Endothelial cell of umbilical vein (primary cell): ENCODE measurements around the gene ZMYND11. TPM values are rescaled to one million over a fixed set of nuclear protein-coding genes. Genes with fewer than 3 reads are reported as not detected.

ENCODE experiments used
- BruUV-seq: library from RNA; stranded (reverse); fragments of 400-500 nt; replicated peaks from 2 replicates; lab custom pipeline; 2021; lab: Mats Ljungman, UMichigan
- CTCF ChIA-PET: fragments of 300-600, 350-600 bp; sonication (Branson Sonifier 250); formaldehyde crosslinking; loops from one replicate; lab custom pipeline; 2021; ENCODE audit warnings: antibody characterized with exemption, inconsistent platforms; lab: Charles Lee
- POLR2A ChIA-PET: fragments of 300-600, 350-600 bp; sonication (Branson Sonifier 250); formaldehyde crosslinking; loops from one replicate; lab custom pipeline; 2021; ENCODE audit warnings: antibody characterized with exemption, inconsistent platforms; lab: Charles Lee
- DNase-seq: peaks from one replicate; pipeline ENCODE4 v3.0.0-alpha.2; 2011; ENCODE audit warnings: low read depth, low spot score
- FAIRE-seq: peaks from 2 replicates; lab custom pipeline; 2011; peaks lifted over from hg19 to GRCh38; lab: Jason Lieb, UNC
- H2AFZ ChIP-seq: 2 replicates; pipeline ENCODE4 v1.6.0; 2012; ENCODE audit warnings: low read depth, low read length, control low read depth, inconsistent platforms
- H3K27ac ChIP-seq: 2 replicates; pipeline ENCODE4 v1.5.1; 2011; ENCODE audit warnings: low read depth, mild to moderate bottlenecking, control low read depth, low read length, moderate library complexity; ENCODE audit not compliant: insufficient read depth
- H3K27me3 ChIP-seq, 2 experiments: 2 replicates each; pipeline versions ENCODE4 v1.6.0 to v1.6.1; 2011; ENCODE audit warnings: low read length in 2 of 2, mixed read lengths in 1 of 2; ENCODE audit not compliant: control insufficient read depth in 2 of 2, insufficient read depth in 2 of 2
- H3K36me3 ChIP-seq, 2 experiments: 2 replicates in 1 of 2; 3 replicates in 1 of 2; pipeline ENCODE4 v1.5.1; 2011; ENCODE audit warnings: low read length in 2 of 2, mild to moderate bottlenecking in 1 of 2, moderate library complexity in 1 of 2; ENCODE audit not compliant: control insufficient read depth in 2 of 2, insufficient read depth in 2 of 2; ENCODE audit errors: extremely low read depth in 1 of 2
- H3K4me1 ChIP-seq: 3 replicates; pipeline ENCODE4 v1.5.1; 2011; ENCODE audit warnings: mild to moderate bottlenecking, low read length; ENCODE audit not compliant: control insufficient read depth, insufficient read depth; ENCODE audit errors: extremely low read depth
- H3K4me2 ChIP-seq: 2 replicates; pipeline ENCODE4 v1.6.1; 2011; ENCODE audit warnings: low read length, control low read depth, mixed read lengths; ENCODE audit not compliant: insufficient read depth
- H3K4me3 ChIP-seq, 3 experiments: fragments of 200-600 bp in 1 of 3; sonication (generic), shearing (Covaris generic) in 1 of 3; replicated peaks in 1 of 3; 2 replicates each; pipeline ENCODE4 v1.5.1; 2011 to 2016; ENCODE audit warnings: control low read depth in 3 of 3, low read length in 3 of 3, mild to moderate bottlenecking in 2 of 3, inconsistent platforms in 1 of 3, low read depth in 1 of 3, moderate library complexity in 1 of 3; ENCODE audit not compliant: insufficient read depth in 1 of 3
- H3K79me2 ChIP-seq: 2 replicates; pipeline ENCODE4 v1.6.0; 2012; ENCODE audit warnings: low read length, inconsistent platforms; ENCODE audit not compliant: control insufficient read depth, insufficient read depth
- H3K9ac ChIP-seq: replicated peaks from 2 replicates; pipeline ENCODE3; 2011; ENCODE audit warnings: low read length, control low read depth; ENCODE audit not compliant: insufficient read depth; ENCODE audit errors: extremely low read depth
- H3K9me1 ChIP-seq: replicated peaks from 3 replicates; pipeline ENCODE4 v1.6.0; 2011; ENCODE audit warnings: mild to moderate bottlenecking, low read length; ENCODE audit not compliant: control insufficient read depth, insufficient read depth; ENCODE audit errors: extremely low read depth
- H3K9me3 ChIP-seq: replicated peaks from 2 replicates; pipeline ENCODE4 v1.5.1; 2012; ENCODE audit warnings: low read length, inconsistent platforms; ENCODE audit not compliant: control insufficient read depth, insufficient read depth
- H4K20me1 ChIP-seq: replicated peaks from 2 replicates; pipeline ENCODE3; 2011; ENCODE audit warnings: mild to moderate bottlenecking, low read length; ENCODE audit not compliant: control insufficient read depth, insufficient read depth; ENCODE audit errors: extremely low read depth
- CTCF ChIP-seq, 2 donors: IDR thresholded peaks; 1 replicate in 1 of 2; 2 replicates in 1 of 2; pipeline ENCODE4 v1.5.1; 2011; ENCODE audit warnings: low read length in 2 of 2, mild to moderate bottlenecking in 2 of 2, moderate library complexity in 2 of 2, control low read depth in 1 of 2, inconsistent platforms in 1 of 2, low read depth in 1 of 2; ENCODE audit not compliant: insufficient read depth in 1 of 2; ENCODE audit errors: extremely low read depth in 1 of 2
- EZH2 ChIP-seq: IDR thresholded peaks from 2 replicates; pipeline ENCODE4 v1.6.1; 2012; ENCODE audit warnings: borderline replicate concordance, low read depth, mild to moderate bottlenecking, moderate library complexity, low read length, inconsistent platforms; ENCODE audit not compliant: severe bottlenecking
- FOS ChIP-seq: IDR thresholded peaks from 2 replicates; pipeline ENCODE4 v1.6.1; 2011; ENCODE audit warnings: mild to moderate bottlenecking, low read length, moderate library complexity, borderline replicate concordance; ENCODE audit not compliant: insufficient read depth
- GATA2 ChIP-seq: IDR thresholded peaks from 2 replicates; pipeline ENCODE4 v1.7.0; 2011; ENCODE audit warnings: low read depth, mild to moderate bottlenecking, moderate library complexity, mixed read lengths, low read length; ENCODE audit not compliant: insufficient read length, insufficient read depth
- JUN ChIP-seq: IDR thresholded peaks from 2 replicates; pipeline ENCODE4 v1.6.1; 2011; ENCODE audit warnings: borderline replicate concordance, low read depth; ENCODE audit not compliant: insufficient read length, insufficient read depth
- MYC ChIP-seq: IDR thresholded peaks from one replicate; pipeline ENCODE4 v1.6.1; 2011; ENCODE audit warnings: mild to moderate bottlenecking, low read depth, low read length
- POLR2A ChIP-seq: IDR thresholded peaks from 2 replicates; pipeline ENCODE4 v1.6.1; 2012; ENCODE audit warnings: low read depth, mild to moderate bottlenecking, control low read depth, low read length
- POLR2AphosphoS5 ChIP-seq: IDR thresholded peaks from 2 replicates; pipeline ENCODE4 v1.6.1; 2012; ENCODE audit warnings: low read depth, mild to moderate bottlenecking, control low read depth, low read length, moderate library complexity; ENCODE audit not compliant: insufficient read depth
- dilution Hi-C: fragments of 300-500 bp; cut with MboI; formaldehyde crosslinking; loops from one replicate; pipeline ENCODE4 v1.15.0; 2019; ENCODE audit warnings: low sequenced_read_pairs; ENCODE audit not compliant: extremely low pct_ligation_motif_present
- intact Hi-C: fragments of 100-400 bp; cut with micrococcal nuclease; formaldehyde crosslinking; loops from one replicate; pipeline ENCODE4 v1.10.0; 2022
- polyA plus RNA-seq, 4 experiments: library from polyadenylated mRNA; depleted of rRNA in 3 of 4; stranded (reverse) in 3 of 4; unstranded in 1 of 4; fragments of >200 nt; gene quantifications; 2 replicates each; pipeline versions ENCODE4 v1.2.1 to v1.2.3, GENCODE V29; 2011 to 2012; ENCODE audit warnings: missing spikeins in 1 of 4
- total RNA-seq: library from RNA; stranded (reverse); gene quantifications from 2 replicates; pipeline ENCODE4 v1.2.3, GENCODE V29; 2021
- TF ChIP-seq, protein P1 (sequence below): IDR thresholded peaks from 2 replicates; pipeline ENCODE4 v1.6.1; 2011; ENCODE audit not compliant: insufficient read depth, insufficient read length

The ZMYND11 gene
- total and polyA plus RNA-seq, 2 donors (not counting 3 experiments of a cell fraction or from before 2014, with no cell fraction given), result 17.0 to 56.0 TPM

DNA sequence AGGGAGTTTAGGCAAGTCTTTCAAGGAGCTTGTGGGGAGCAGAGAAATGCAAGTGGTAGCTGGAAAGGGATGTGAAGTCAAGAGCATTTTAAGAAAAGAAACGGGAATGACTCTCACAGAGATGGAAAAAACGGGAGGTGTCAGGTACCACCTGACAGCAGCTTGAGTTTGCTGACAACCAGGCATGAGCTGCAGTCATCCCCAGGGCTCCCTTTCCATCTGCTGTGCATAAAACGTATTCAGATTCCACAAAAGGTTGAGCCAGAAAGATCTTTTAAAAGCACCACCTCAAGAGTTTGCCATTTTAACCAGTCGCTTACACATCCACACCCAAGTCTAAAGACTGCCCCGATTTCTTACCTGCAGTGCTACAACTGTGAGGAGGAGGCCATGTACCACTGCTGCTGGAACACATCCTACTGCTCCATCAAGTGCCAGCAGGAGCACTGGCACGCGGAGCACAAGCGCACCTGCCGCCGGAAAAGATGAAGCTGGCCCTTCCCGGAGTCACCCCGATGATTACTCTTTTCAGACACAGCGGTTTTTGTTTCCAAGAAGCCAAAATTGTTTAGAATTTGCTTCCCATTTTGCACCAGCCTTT, 116.8 kb downstream of the ZMYND11 start:
- ChIA-PET POLR2A (no interaction called here), CTCF (no interaction called here)
- Histone ChIP-seq H3K4me2 (no peak overlapping the region), H3K9me3 (no peaks in the 10 kb centered on the region), H3K9me1 (no peaks in the 10 kb centered on the region), H3K36me3 (peaks cover 12 to 19% of the 10 kb centered on the region in 2 experiments), H3K9ac (no peak overlapping the region), H4K20me1 (no peaks in the 10 kb centered on the region), H3K4me1 (no peaks in the 10 kb centered on the region), H3K79me2 (no peaks in the 10 kb centered on the region), H3K27ac (no peak overlapping the region), H3K27me3 (no peaks in the 10 kb centered on the region), H2AFZ (no peak overlapping the region), H3K4me3 (no peak overlapping the region)
- no TSS peak for BruUV-seq
- FAIRE-seq, result no peak
- intact Hi-C loops, result no loop called here
- no peak for DNase-seq
- no peak for TF ChIP-seq FOS
- TF ChIP-seq EZH2, result no peak
- TF ChIP-seq POLR2A, result no peak
- TF ChIP-seq CTCF (IDR thresholded peaks at IDR 0.05; ENCODE audit: extremely low read depth in 1 of 2, insufficient read depth in 1 of 2, low read depth in 1 of 2, low read length in 2 of 2), result no peak
- TF ChIP-seq MYC, result no peak
- no peak for TF ChIP-seq JUN
- TF ChIP-seq GATA2, result no peak
- TF ChIP-seq, protein P1, sequence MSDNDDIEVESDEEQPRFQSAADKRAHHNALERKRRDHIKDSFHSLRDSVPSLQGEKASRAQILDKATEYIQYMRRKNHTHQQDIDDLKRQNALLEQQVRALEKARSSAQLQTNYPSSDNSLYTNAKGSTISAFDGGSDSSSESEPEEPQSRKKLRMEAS, result no peak
- TF ChIP-seq POLR2AphosphoS5, result no peak
- dilution Hi-C loops, result no loop called here
